CD1c-positive myeloid dendritic cell (primary cell): ENCODE data around the gene ECT2.
"Not testable (repeated sequence)": the region's sequence is repeated elsewhere in the genome, so short reads cannot be mapped to it uniquely, and the experiment has no call there.

Experiments used
- DNase-seq: peaks from one replicate; pipeline ENCODE4 v3.0.0-alpha.2; 2016; ENCODE audit errors: extremely low spot score

The ECT2 gene

GRCh38 chr3:172813462-172813861 is 62.9 kb downstream of the ECT2 start:
- DNase-seq = no peak

GRCh38 chr3:172814738-172815137 is 64.2 kb downstream of the ECT2 start:
- DNase-seq = no peak

DNA sequence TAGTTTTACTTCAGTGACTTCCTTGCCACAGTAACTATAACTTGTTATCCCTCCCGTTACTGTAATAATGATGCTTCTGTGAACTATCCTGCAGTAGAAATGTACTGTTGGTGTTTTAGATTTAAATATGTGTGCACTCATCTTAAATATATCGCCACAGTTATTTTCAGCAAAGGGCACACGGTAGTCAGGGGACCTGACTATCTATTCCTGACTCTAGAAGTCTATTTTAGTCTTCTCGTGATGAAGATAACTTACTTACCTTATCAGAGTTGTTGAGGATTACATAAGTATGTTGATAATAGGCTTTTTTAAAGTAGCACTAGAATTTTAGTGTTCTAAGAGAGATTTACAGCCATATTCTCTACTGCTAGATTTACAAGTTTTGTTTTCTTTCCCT is 65.3 kb downstream of the ECT2 start:
- no peak for DNase-seq

GRCh38 chr3:172816281-172816680 is 65.8 kb downstream of the ECT2 start:
- DNase-seq = no peak

DNA sequence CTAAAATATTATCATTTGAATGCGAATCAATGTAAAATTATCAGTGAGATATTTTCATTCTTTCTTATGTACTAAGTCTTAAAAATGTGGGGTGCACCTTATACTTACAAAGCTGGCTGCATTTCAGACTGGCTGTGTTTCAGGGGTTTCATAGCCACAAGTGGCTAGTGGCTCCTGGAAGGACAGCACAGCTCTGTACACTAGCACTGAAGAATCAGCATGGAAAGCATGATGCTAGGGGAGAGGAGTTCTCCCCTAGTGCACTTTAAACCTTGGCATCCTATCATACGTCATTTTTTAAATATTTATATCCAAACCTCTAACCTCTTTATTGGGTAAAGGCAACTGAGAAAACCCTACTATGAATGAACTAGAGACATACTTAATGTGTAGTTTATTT is 66.4 kb downstream of the ECT2 start:
- no peak for DNase-seq

GRCh38 chr3:172820492-172820891 is 70.0 kb downstream of the ECT2 start:
- DNase-seq = no peak

DNA sequence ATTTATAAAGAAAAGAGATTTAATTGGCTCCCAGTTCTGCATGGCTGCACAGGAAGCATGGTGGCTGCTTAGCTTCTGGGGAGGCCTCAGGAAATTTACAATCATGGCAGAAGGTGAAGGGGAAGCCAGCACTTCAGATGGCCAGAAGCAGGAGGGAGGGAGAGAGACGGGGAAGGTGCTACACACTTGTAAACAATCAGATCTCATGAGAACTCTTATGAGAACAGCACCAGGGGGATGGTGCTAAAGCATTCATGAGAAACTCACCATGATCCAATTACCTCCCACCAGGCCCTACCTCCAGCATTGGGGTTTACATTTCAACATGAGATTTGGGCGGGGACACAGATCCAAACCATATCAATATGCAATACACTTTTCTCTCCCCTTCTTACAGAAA is 73.7 kb downstream of the ECT2 start:
- no peak for DNase-seq

- DNase-seq = not testable (repeated sequence)
These were observed 76.7 kb downstream of the ECT2 start for GRCh38 chr3:172827231-172827630.

DNA sequence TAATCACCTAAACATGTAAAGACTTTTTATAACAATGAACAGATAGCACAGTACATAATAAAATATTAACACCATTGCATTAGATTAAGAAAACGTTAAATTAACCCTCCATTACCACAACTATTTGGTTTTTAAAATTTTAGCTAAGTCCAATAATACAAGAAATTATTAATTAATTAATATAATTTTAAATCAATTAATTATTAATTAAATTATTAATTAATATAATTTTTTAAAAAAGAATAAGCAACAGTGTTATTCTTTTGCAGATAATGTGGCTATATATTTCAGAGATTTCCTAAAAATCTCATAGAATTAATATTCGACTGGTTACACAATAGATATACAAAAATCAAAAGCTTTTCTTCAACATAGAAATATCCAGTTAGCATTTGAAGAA is 82.5 kb downstream of the ECT2 start:
- DNase-seq = no peak

DNA sequence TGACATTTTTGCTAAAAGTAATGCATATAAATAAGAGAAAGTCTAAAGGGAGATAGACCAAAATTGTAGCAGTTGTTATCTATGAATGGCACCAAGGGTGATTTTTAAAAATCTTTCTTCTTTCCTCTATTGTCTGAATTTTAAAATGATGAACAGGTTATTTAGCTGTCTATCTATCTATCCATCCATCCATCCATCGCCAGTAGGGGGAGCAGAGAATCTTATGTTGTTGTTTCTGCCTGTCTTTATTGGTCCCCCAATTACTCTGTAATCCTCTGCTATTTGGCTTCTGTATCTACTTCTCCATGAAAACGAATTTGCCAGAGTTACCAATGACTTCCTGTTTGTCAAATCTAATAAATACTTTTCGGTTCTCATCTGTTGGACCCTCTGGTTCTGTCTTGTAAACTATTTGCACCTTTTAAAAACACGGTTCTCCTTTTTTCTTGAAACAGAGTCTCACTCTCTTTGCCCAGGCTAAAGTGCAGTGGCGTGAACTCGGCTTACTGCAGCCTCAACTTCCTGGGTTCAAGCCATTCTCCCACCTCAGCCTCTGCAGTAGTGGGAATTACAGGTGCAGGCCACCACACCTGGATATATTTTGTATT is 86.0 kb downstream of the ECT2 start:
- DNase-seq = no peak

- DNase-seq = no peak
These were observed 89.2 kb downstream of the ECT2 start for GRCh38 chr3:172839679-172840078.

- no peak for DNase-seq
These were observed 89.9 kb downstream of the ECT2 start for GRCh38 chr3:172840463-172840862.

DNA sequence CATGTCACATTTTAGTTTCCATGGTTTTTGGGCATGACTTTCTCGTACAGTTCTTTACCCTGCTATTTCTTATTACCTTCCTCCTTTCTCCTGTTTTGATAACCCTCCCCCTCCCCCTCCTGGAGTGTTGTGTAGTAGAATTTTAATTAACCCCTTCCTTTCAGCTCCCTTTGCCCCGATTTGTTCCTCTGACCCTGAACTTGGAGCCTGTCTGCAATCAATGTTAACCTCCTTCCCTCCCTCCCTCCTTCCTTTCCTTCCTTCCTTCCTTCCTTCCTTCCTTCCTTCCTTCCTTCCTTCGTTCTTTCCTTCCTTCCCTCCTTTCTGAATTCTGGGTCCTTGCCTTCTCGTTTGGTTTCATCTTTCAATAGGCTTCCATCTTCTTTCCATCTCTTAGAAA is 90.4 kb downstream of the ECT2 start:
- DNase-seq = no peak

DNA sequence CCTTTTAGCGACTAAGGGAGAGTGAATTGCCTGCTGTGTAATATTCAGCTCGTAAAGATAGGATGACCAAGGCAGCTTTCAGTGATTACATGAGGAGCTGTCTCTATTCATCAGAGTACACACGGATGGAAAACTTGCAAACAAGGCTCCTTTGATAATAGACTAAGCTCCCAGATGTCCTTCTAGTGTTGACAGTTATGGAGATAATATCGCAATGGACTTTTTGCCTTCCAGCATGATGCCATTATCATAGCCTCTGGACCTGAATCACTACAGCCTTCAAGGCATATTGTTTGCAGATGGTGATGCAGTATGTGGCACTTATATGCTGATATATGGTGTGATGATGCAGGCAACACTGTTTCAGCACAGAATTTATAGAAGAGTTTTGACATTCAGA is 93.9 kb downstream of the ECT2 start:
- DNase-seq = no peak

- DNase-seq = peak; percentile 60
These were observed 95.6 kb downstream of the ECT2 start for GRCh38 chr3:172846103-172846561.

GRCh38 chr3:172846706-172847105 is 96.2 kb downstream of the ECT2 start:
- no peak for DNase-seq

GRCh38 chr3:172847292-172847691 is 96.8 kb downstream of the ECT2 start:
- no peak for DNase-seq

GRCh38 chr3:172848910-172849309 is 98.4 kb downstream of the ECT2 start:
- DNase-seq = no peak

- DNase-seq = no peak
These were observed 102.5 kb downstream of the ECT2 start for GRCh38 chr3:172853005-172853404.

GRCh38 chr3:172853921-172854666 is 103.6 kb downstream of the ECT2 start:
- no peak for DNase-seq

DNA sequence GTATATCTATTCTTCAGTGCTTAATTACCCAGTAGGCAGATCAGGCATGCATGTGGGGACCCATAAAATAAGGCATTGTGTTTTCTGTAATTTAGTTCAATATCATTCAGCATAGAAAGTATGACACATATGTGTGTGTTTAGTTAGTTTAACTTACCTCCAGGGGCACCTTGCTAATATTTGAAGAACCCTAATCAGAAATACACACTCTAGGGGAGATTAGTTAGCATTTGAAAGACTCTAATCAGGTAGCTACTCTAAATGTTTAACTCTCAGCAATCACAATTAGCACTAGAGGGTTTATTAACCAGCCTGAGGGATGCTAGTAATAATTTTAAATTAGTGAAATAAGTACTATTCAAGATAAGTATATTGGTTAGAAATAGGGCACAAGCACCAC is 104.5 kb downstream of the ECT2 start:
- DNase-seq = no peak

- no peak for DNase-seq
These were observed 106.5 kb downstream of the ECT2 start for GRCh38 chr3:172856795-172857742.
